Vagina (tissue), 2 donors: ENCODE measurements around the gene P3H4.

Experiments used
- POLR2A ChIP-seq, 2 donors: fragments of 450-650 bp; IDR thresholded peaks; one replicate each; pipeline ENCODE4 v1.6.1; 2017; ENCODE audit warnings: antibody characterized with exemption in 2 of 2, mild to moderate bottlenecking in 2 of 2, moderate library complexity in 2 of 2
- POLR2AphosphoS5 ChIP-seq, 2 donors: sonication (generic); formaldehyde crosslinking; IDR thresholded peaks; one replicate each; pipeline ENCODE4 v1.9.0; 2017; ENCODE audit warnings: antibody characterized with exemption in 2 of 2, mild to moderate bottlenecking in 2 of 2, low read depth in 1 of 2; ENCODE audit not compliant: insufficient read depth in 1 of 2
- TF ChIP-seq, protein P1 (sequence below), 3 experiments: fragments of 450-650 bp in 2 of 3; fragments of 200-600 bp in 1 of 3; sonication (generic) in 1 of 3; IDR thresholded peaks; one replicate each; pipeline ENCODE4 v1.5.1; 2017 to 2019; ENCODE audit warnings: antibody characterized with exemption in 3 of 3, mild to moderate bottlenecking in 2 of 3, moderate library complexity in 2 of 3

DNA sequence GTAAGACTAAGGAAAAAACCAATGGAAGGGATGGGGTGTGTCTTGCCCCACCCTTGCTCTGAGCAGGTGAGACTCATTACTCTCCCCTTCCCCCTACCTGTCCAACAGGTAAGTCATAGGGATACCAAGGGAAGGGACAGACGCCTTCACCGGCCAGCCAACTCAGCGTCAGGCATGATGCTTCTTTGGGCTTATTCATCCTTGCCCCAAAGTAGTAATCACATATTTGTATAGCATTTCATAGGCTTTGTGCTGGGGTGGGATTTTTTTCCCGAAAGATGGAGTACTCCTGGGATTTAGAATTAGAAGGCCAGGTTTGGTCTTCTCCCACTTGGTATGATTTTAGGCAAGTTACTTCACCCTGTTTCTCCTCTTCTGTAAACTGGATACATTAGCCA lies 24.7 kb downstream of the P3H4 start:
- TF ChIP-seq, protein P1, sequence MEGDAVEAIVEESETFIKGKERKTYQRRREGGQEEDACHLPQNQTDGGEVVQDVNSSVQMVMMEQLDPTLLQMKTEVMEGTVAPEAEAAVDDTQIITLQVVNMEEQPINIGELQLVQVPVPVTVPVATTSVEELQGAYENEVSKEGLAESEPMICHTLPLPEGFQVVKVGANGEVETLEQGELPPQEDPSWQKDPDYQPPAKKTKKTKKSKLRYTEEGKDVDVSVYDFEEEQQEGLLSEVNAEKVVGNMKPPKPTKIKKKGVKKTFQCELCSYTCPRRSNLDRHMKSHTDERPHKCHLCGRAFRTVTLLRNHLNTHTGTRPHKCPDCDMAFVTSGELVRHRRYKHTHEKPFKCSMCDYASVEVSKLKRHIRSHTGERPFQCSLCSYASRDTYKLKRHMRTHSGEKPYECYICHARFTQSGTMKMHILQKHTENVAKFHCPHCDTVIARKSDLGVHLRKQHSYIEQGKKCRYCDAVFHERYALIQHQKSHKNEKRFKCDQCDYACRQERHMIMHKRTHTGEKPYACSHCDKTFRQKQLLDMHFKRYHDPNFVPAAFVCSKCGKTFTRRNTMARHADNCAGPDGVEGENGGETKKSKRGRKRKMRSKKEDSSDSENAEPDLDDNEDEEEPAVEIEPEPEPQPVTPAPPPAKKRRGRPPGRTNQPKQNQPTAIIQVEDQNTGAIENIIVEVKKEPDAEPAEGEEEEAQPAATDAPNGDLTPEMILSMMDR (IDR thresholded peaks at IDR 0.05): no peak
- TF ChIP-seq POLR2AphosphoS5 (IDR thresholded peaks at IDR 0.05; ENCODE audit: insufficient read depth in 1 of 2, low read depth in 1 of 2) (peak in 1 of 2 donors; percentile 90), POLR2A (IDR thresholded peaks at IDR 0.05) (no peak)
